HL-60/S4 treated with phorbol 12-myristate 13-acetate at 8.2 ng/mL for 4 days and 3 days (cell line): ENCODE results near the gene TTC34.

ENCODE experiments used
- in situ Hi-C: fragments of 300-500 bp; cut with MboI; formaldehyde crosslinking; loops from 2 replicates; pipeline ENCODE4 v1.15.0; 2022; ENCODE audit warnings: low sequenced_read_pairs

The TTC34 gene

GRCh38 chr1:2609319-2610035 lies 192.0 kb downstream of the TTC34 start:
- in situ Hi-C loops, result no loop called here

- in situ Hi-C loops, result no loop called here
These were observed 193.8 kb downstream of the TTC34 start for GRCh38 chr1:2607641-2608091.

- in situ Hi-C loops, result no loop called here
These were observed 194.4 kb downstream of the TTC34 start for GRCh38 chr1:2606881-2607621.

- in situ Hi-C loops, result no loop called here
These were observed 195.1 kb downstream of the TTC34 start for GRCh38 chr1:2606396-2606880.

- in situ Hi-C loops, result no loop called here
These were observed 195.7 kb downstream of the TTC34 start for GRCh38 chr1:2605509-2606395.

GRCh38 chr1:2604844-2605508 lies 196.5 kb downstream of the TTC34 start:
- in situ Hi-C loops, result no loop called here

- in situ Hi-C loops, result no loop called here
These were observed 197.2 kb downstream of the TTC34 start for GRCh38 chr1:2604156-2604843.

- in situ Hi-C loops, result no loop called here
These were observed 197.9 kb downstream of the TTC34 start for GRCh38 chr1:2603521-2604155.

- in situ Hi-C loops, result no loop called here
These were observed 198.5 kb downstream of the TTC34 start for GRCh38 chr1:2602866-2603520.

- in situ Hi-C loops, result no loop called here
These were observed 199.1 kb downstream of the TTC34 start for GRCh38 chr1:2602311-2602835.

GRCh38 chr1:2601721-2602303 lies 199.7 kb downstream of the TTC34 start:
- in situ Hi-C loops, result no loop called here

GRCh38 chr1:2598329-2598931 lies 203.1 kb downstream of the TTC34 start:
- in situ Hi-C loops, result no loop called here

- in situ Hi-C loops, result no loop called here
These were observed 203.8 kb downstream of the TTC34 start for GRCh38 chr1:2597441-2598328.

GRCh38 chr1:2596530-2597333 lies 204.8 kb downstream of the TTC34 start:
- in situ Hi-C loops, result no loop called here

- in situ Hi-C loops, result no loop called here
These were observed 205.5 kb downstream of the TTC34 start for GRCh38 chr1:2595812-2596529.
